Uterus (tissue), 2 donors: ENCODE data around the gene MYL12B.

Source experiments
- CTCF ChIP-seq, 4 experiments: fragments of 200-600 bp in 2 of 4; fragments of 450-650 bp in 2 of 4; sonication (generic) in 2 of 4; IDR thresholded peaks; one replicate each; pipeline ENCODE4 v1.5.1; 2016 to 2019; ENCODE audit warnings: antibody characterized with exemption in 4 of 4, mild to moderate bottlenecking in 2 of 4, moderate library complexity in 1 of 4
- POLR2A ChIP-seq, 2 donors: fragments of 450-650 bp; IDR thresholded peaks; one replicate each; pipeline ENCODE4 v1.6.1; 2016; ENCODE audit warnings: antibody characterized with exemption in 2 of 2, mild to moderate bottlenecking in 1 of 2, moderate library complexity in 1 of 2

- TF ChIP-seq CTCF (IDR thresholded peaks at IDR 0.05) (no peak), POLR2A (IDR thresholded peaks at IDR 0.05) (no peak)
These were observed 44.9 kb upstream of the MYL12B start for GRCh38 chr18:3216987-3217386.
